ENCODE measurements around the gene HOPX.
A peak's percentile ranks its signal among the peaks of the same experiment; 100 is the strongest.
"Not testable (repeated sequence)": the region's sequence is repeated elsewhere in the genome, so short reads cannot be mapped to it uniquely, and the experiment has no call there.

The HOPX gene

DNA sequence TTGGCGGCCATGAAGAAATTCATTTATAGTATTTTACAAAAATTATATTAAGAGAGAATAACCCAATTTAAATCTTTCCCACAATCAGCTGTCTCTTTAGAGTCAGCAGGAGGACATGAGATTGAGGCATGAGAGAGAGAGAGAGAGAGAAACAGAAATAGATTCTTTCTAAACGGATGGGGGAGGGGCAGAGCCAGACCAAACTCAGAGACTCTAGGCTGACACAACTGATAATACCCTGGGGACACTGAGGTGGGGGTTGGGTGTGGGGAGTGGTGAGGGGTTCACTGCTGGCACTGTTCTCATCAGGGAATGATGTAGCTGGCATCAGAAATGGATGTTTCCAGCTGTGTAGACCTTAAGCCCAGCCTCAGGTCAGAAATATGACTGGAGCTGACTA lies 20.5 kb upstream of the HOPX start:
- CTCF ChIA-PET, result interaction anchor here (1.0 to 1.2 kb wide), 2 partner anchors 40 to 157 kb away, joined by 3 read pairs; no protein-coding TSS in a partner anchor
- no peak overlapping the region for H3K4me3 ChIP-seq (ENCODE audit: low read depth, low read length)
- no peak for TF ChIP-seq CTCF (IDR thresholded peaks at IDR 0.05; ENCODE audit: insufficient read depth, low read length, missing control alignments)
- POLR2A ChIA-PET, result no interaction called here
- no peak for DNase-seq (ENCODE audit: low read depth, low spot score)

DNA sequence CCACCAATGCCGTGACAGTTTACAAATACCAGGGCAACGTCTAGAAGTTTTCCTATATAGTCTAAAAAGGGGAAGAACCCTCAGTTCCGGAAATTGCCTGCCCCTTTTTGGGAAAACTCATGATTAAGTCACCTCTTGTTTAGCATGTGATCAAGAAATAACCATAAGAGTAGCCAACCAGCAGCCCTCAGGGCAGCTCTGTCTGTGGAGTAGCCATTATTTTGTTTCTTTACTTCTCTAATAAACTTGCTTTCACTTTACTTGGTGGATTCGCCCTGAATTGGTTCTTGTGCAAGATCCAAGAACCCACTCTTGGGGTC lies 20.0 kb upstream of the HOPX start:
- ChIA-PET POLR2A (no interaction called here), CTCF (no interaction called here)
- DNase-seq (ENCODE audit: low read depth, low spot score), result no peak
- no peak for TF ChIP-seq CTCF (IDR thresholded peaks at IDR 0.05; ENCODE audit: insufficient read depth, low read length, missing control alignments)
- no peak overlapping the region for H3K4me3 ChIP-seq (ENCODE audit: low read depth, low read length)

DNA sequence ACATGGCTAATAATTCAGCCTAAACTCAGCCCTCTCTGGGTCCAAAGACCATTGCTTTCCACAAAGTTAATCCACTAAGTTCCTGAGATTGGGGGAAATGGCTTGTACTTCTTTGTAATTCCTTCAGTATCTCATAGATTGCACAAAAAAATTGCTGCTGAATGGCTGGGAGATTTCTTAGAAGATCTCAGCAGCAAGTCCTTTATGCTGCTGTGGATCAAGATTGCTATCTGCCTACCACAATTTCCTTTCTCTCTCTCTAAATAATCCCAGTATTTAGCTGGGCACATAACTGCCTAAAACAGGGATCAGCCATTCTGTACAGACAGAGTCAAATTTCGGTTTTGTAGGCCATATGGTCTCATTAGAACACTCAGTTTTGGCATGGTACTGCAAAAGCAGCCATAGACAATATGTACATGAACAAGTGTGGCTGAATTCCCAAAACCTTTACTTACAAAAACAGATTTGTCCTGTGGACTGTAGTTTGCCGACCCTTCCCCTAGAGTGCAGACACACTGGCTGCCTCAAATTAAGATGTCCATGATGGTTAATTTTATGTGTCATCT lies 18.5 kb upstream of the HOPX start:
- no peak overlapping the region for H3K4me3 ChIP-seq (ENCODE audit: low read depth, low read length)
- DNase-seq (ENCODE audit: low read depth, low spot score), result no peak
- ChIA-PET POLR2A (no interaction called here), CTCF (interaction anchor here (1.0 kb wide), 1 partner anchor 100 kb away, joined by 3 read pairs; no protein-coding TSS in a partner anchor)
- no peak for TF ChIP-seq CTCF (IDR thresholded peaks at IDR 0.05; ENCODE audit: insufficient read depth, low read length, missing control alignments)

DNA sequence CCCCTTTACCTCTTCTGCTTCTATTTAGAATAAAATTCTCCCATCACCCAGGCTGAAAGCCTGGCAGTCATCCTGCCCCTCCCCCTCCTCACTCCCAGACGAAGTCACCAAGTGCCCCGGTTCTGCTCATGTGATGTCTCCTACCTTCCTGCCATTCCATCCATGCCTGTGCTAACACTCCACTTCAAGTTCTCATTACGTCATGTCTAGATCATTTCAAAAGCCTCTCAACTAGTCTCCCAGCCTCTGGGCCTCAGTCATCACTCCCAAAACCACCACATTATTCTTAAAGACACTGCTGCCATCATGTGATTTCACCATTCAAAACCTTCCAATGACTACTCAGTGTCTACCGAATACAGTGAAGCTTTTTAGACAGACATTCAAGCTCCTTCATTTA lies 17.2 kb upstream of the HOPX start:
- ChIA-PET CTCF (no interaction called here), POLR2A (no interaction called here)
- peak; percentile 14 for DNase-seq (ENCODE audit: low read depth, low spot score)
- H3K4me3 ChIP-seq (ENCODE audit: low read depth, low read length), result no peak overlapping the region
- no peak for TF ChIP-seq CTCF (IDR thresholded peaks at IDR 0.05; ENCODE audit: insufficient read depth, low read length, missing control alignments)

DNA sequence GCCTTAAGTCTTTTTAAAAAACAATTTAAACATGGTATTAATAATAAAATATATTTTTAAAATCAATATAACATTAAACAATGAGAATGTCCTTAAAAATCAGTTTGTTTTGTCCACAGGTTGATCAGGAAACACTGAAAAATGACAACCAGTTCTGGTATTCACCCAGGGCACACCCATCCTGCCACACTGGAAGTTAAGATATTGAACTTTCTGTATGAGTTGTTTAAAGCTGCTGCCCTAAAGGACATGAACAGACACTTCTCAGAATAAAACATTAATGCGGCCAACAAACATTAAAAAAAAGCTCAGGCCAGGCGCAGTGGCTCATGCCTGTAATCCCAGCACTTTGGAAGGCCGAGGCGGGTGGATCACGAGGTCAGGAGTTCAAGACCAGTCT lies 15.0 kb upstream of the HOPX start:
- DNase-seq (ENCODE audit: low read depth, low spot score), result no peak
- CTCF ChIA-PET, result interaction anchor here (1.1 to 1.3 kb wide), 2 partner anchors 35 to 152 kb away, joined by 3 to 4 read pairs; no protein-coding TSS in a partner anchor

DNA sequence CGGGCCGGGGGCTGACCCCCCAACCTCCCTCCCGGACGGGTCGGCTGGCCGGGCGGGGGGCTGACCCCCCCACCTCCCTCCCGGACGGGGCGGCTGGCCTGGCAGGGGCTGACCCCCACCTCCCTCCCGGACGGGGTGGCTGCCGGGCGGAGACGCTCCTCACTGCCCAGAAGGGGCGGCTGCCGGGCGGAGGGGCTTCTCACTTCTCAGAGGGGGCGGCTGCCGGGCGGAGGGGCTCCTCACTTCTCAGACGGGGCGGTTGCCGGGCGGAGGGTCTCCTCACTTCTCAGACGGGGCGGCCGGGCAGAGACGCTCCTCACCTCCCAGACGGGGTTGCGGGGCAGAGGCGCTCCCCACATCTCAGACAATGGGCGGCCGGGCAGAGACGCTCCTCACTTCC lies 12.4 kb upstream of the HOPX start:
- H3K4me3 ChIP-seq (ENCODE audit: low read depth, low read length); DNase-seq (ENCODE audit: low read depth, low spot score); POLR2A ChIA-PET; CTCF ChIA-PET: not testable (repeated sequence)

More for the DNA sequence above, 15.0 kb upstream of the HOPX start:
- POLR2A ChIA-PET, result no interaction called here
- TF ChIP-seq CTCF (IDR thresholded peaks at IDR 0.05; ENCODE audit: insufficient read depth, low read length, missing control alignments), result no peak
- no peak overlapping the region for H3K4me3 ChIP-seq (ENCODE audit: low read depth, low read length)

DNA sequence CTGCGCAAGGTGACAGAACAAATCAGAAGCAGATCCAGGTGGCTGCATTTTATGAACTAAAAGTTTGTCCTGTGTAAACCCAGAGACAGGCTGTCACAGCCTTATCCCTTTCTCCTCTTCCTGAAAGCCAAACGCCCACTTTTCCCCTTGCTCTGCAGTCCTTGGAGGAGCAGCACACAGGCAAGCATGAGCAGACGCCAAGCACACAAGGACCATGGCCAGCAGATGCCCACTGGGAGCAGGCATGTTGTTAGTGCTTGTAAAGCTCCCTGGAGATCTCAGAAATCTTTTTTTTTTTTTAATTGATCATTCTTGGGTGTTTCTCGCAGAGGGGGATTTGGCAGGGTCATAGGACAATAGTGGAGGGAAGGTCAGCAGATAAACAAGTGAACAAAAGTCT lies 11.5 kb upstream of the HOPX start:
- POLR2A ChIA-PET, result no interaction called here
- no peak for TF ChIP-seq CTCF (IDR thresholded peaks at IDR 0.05; ENCODE audit: insufficient read depth, low read length, missing control alignments)
- DNase-seq (ENCODE audit: low read depth, low spot score), result no peak
- H3K4me3 ChIP-seq (ENCODE audit: low read depth, low read length), result no peak overlapping the region
- CTCF ChIA-PET, result no interaction called here

Data from AG04449 (cell line).